Measurements from ENCODE around the gene REEP3. TPM values are rescaled to one million over a fixed set of nuclear protein-coding genes. Genes with fewer than 3 reads are reported as not detected.

The REEP3 gene
- total RNA-seq, 1 donor from 2014 or later: 33.2 TPM

GRCh38 chr10:63521416-63522276 lies 445 bp downstream of the REEP3 start:
- no peak for TF ChIP-seq CTCF (IDR thresholded peaks at IDR 0.05; ENCODE audit: unreplicated experiment)
- Mint-ChIP-seq H3K36me3 (ENCODE audit: insufficient read depth) (peaks cover 14% of the 10 kb centered on the region), H3K9me3 (ENCODE audit: low read depth) (peaks cover 4% of the 10 kb centered on the region), H3K4me1 (ENCODE audit: low read depth) (peaks cover 32% of the 10 kb centered on the region), H3K4me3 (ENCODE audit: low read depth) (peak overlapping the region; percentile 89), H3K27ac (peak overlapping the region; percentile 98), H3K27me3 (no peaks in the 10 kb centered on the region)
- peak; percentile 46 for DNase-seq (ENCODE audit: low spot score, unreplicated experiment)

- Mint-ChIP-seq H3K4me3 (ENCODE audit: low read depth) (peak overlapping the region; percentile 89), H3K9me3 (ENCODE audit: low read depth) (peaks cover 4% of the 10 kb centered on the region), H3K4me1 (ENCODE audit: low read depth) (peaks cover 31% of the 10 kb centered on the region), H3K27me3 (no peaks in the 10 kb centered on the region), H3K36me3 (ENCODE audit: insufficient read depth) (peaks cover 14% of the 10 kb centered on the region), H3K27ac (peak overlapping the region; percentile 98)
- no peak for TF ChIP-seq CTCF (IDR thresholded peaks at IDR 0.05; ENCODE audit: unreplicated experiment)
- no peak for DNase-seq (ENCODE audit: low spot score, unreplicated experiment)
Observed at GRCh38 chr10:63522277-63522687, 1.1 kb downstream of the REEP3 start.

- no peak for DNase-seq (ENCODE audit: low spot score, unreplicated experiment)
- peaks cover 34% of the 10 kb centered on the region for H3K4me1 Mint-ChIP-seq (ENCODE audit: low read depth)
- peaks cover 4% of the 10 kb centered on the region for H3K9me3 Mint-ChIP-seq (ENCODE audit: low read depth)
- TF ChIP-seq CTCF (IDR thresholded peaks at IDR 0.05; ENCODE audit: unreplicated experiment): no peak
- H3K4me3 Mint-ChIP-seq (ENCODE audit: low read depth): peak overlapping the region; percentile 89
- H3K27ac Mint-ChIP-seq: peak overlapping the region; percentile 98
- H3K27me3 Mint-ChIP-seq: no peaks in the 10 kb centered on the region
- H3K36me3 Mint-ChIP-seq (ENCODE audit: insufficient read depth): peaks cover 15% of the 10 kb centered on the region
Observed at GRCh38 chr10:63522995-63523394, 1.8 kb downstream of the REEP3 start.

GRCh38 chr10:63525021-63525420 lies 3.8 kb downstream of the REEP3 start:
- Mint-ChIP-seq H3K4me3 (ENCODE audit: low read depth) (no peak overlapping the region), H3K9me3 (ENCODE audit: low read depth) (no peaks in the 10 kb centered on the region), H3K36me3 (ENCODE audit: insufficient read depth) (peaks cover 13% of the 10 kb centered on the region), H3K27me3 (no peaks in the 10 kb centered on the region), H3K4me1 (ENCODE audit: low read depth) (peaks cover 30% of the 10 kb centered on the region), H3K27ac (no peak overlapping the region)
- DNase-seq (ENCODE audit: low spot score, unreplicated experiment): no peak
- no peak for TF ChIP-seq CTCF (IDR thresholded peaks at IDR 0.05; ENCODE audit: unreplicated experiment)

GRCh38 chr10:63527401-63527800 lies 6.2 kb downstream of the REEP3 start:
- TF ChIP-seq CTCF (IDR thresholded peaks at IDR 0.05; ENCODE audit: unreplicated experiment): no peak
- Mint-ChIP-seq H3K9me3 (ENCODE audit: low read depth) (no peaks in the 10 kb centered on the region), H3K27ac (no peak overlapping the region), H3K36me3 (ENCODE audit: insufficient read depth) (peaks cover 11% of the 10 kb centered on the region), H3K4me1 (ENCODE audit: low read depth) (peaks cover 27% of the 10 kb centered on the region), H3K4me3 (ENCODE audit: low read depth) (no peak overlapping the region), H3K27me3 (no peaks in the 10 kb centered on the region)
- no peak for DNase-seq (ENCODE audit: low spot score, unreplicated experiment)

All from progenitor cell of endocrine pancreas (in vitro differentiated cells).